MM.1S (cell line): ENCODE measurements around the gene CD276.

Experiments
- DNase-seq: peaks from one replicate; pipeline ENCODE4 v3.0.0-alpha.2; 2015
- H2AFZ ChIP-seq: fragments of 300-600 bp; sonication (generic); 2 replicates; pipeline ENCODE4 v1.6.0; 2016; ENCODE audit warnings: antibody characterized with exemption, low read length
- H3F3A ChIP-seq: fragments of 300-600 bp; sonication (generic); 2 replicates; pipeline ENCODE4 v1.6.1; 2016; ENCODE audit warnings: mild to moderate bottlenecking, antibody characterized with exemption, low read length, moderate library complexity, mixed read lengths; ENCODE audit not compliant: insufficient read depth
- H3K27ac ChIP-seq: fragments of 300-600 bp; sonication (generic); 2 replicates; pipeline ENCODE4 v1.5.1; 2016; ENCODE audit warnings: mild to moderate bottlenecking, low read length
- H3K27me3 ChIP-seq: fragments of 300-600 bp; sonication (generic); replicated peaks from 2 replicates; pipeline ENCODE4 v1.6.0; 2016; ENCODE audit warnings: low read length; ENCODE audit not compliant: insufficient read depth
- H3K36me3 ChIP-seq: fragments of 300-600 bp; sonication (generic); replicated peaks from 2 replicates; pipeline ENCODE4 v1.6.1; 2016; ENCODE audit warnings: mild to moderate bottlenecking, low read length, mixed read lengths; ENCODE audit not compliant: insufficient read depth
- H3K4me1 ChIP-seq: fragments of 300-600 bp; sonication (generic); 2 replicates; pipeline ENCODE4 v1.6.1; 2016; ENCODE audit warnings: low read length, mixed read lengths
- H3K4me2 ChIP-seq: fragments of 300-600 bp; sonication (generic); 2 replicates; pipeline ENCODE4 v1.6.0; 2016; ENCODE audit warnings: low read depth, low read length
- H3K4me3 ChIP-seq: fragments of 300-600 bp; sonication (generic); 2 replicates; pipeline ENCODE4 v1.5.1; 2016; ENCODE audit warnings: low read length, mixed read lengths
- H3K79me2 ChIP-seq: fragments of 300-600 bp; sonication (generic); 2 replicates; pipeline ENCODE4 v1.6.1; 2016; ENCODE audit warnings: mixed run types, low read length, mixed read lengths
- H3K9ac ChIP-seq: fragments of 300-600 bp; sonication (generic); 2 replicates; pipeline ENCODE4 v1.6.1; 2016; ENCODE audit warnings: low read length, mixed read lengths
- H3K9me2 ChIP-seq: fragments of 300-600 bp; sonication (generic); replicated peaks from 2 replicates; pipeline ENCODE4 v1.6.1; 2016; ENCODE audit warnings: mild to moderate bottlenecking, low read length, mixed read lengths; ENCODE audit not compliant: insufficient read depth
- H3K9me3 ChIP-seq: fragments of 300-600 bp; sonication (generic); replicated peaks from 2 replicates; pipeline ENCODE4 v1.6.1; 2016; ENCODE audit warnings: mild to moderate bottlenecking, low read length, mixed read lengths; ENCODE audit not compliant: insufficient read depth
- H4K20me1 ChIP-seq: fragments of 300-600 bp; sonication (generic); 2 replicates; pipeline ENCODE4 v1.6.1; 2016; ENCODE audit warnings: mild to moderate bottlenecking, low read length, moderate library complexity, mixed read lengths; ENCODE audit not compliant: insufficient read depth
- EZH2 ChIP-seq: fragments of 300-600 bp; sonication (generic); optimal IDR thresholded peaks from 2 replicates; pipeline ENCODE3; 2017; ENCODE audit warnings: low read depth, mild to moderate bottlenecking, antibody characterized with exemption, low read length, mixed read lengths
- EZH2phosphoT487 ChIP-seq: fragments of 300-600 bp; sonication (generic); IDR thresholded peaks from 2 replicates; pipeline ENCODE4 v1.6.1; 2018; ENCODE audit warnings: antibody characterized with exemption, low read length
- TF ChIP-seq, protein P1 (sequence below): fragments of 300-600 bp; sonication (generic); IDR thresholded peaks from 2 replicates; pipeline ENCODE4 v1.5.1; 2016; ENCODE audit warnings: antibody characterized with exemption, low read length, mixed read lengths

The CD276 gene

DNA sequence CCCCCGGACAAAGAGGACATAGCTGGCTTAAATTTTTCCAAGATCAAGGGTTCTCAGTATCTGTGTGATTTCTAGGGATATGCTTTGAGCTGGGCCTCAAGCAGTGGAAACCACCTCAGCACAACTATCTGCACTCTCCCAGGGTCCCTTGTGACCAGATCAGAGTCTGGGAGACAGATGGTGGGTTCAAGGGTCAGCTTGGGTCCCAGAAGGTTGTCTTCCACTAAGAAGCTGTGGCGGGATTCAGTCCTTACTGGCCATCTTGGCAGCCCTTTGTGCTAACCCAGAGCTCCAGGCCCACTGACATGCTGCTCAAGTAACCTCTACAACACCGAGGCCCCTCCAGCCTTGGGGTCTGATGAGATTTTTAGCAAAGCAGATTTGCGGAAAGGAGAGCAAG lies 66.3 kb downstream of the CD276 start:
- no peak overlapping the region for H3K4me2 ChIP-seq
- H4K20me1 ChIP-seq: no peaks in the 10 kb centered on the region
- no peaks in the 10 kb centered on the region for H3K36me3 ChIP-seq
- H3K4me1 ChIP-seq: no peaks in the 10 kb centered on the region
- peaks cover 84% of the 10 kb centered on the region for H3K27me3 ChIP-seq
- no peak overlapping the region for H2AFZ ChIP-seq
- no peak for DNase-seq
- TF ChIP-seq, protein P1, sequence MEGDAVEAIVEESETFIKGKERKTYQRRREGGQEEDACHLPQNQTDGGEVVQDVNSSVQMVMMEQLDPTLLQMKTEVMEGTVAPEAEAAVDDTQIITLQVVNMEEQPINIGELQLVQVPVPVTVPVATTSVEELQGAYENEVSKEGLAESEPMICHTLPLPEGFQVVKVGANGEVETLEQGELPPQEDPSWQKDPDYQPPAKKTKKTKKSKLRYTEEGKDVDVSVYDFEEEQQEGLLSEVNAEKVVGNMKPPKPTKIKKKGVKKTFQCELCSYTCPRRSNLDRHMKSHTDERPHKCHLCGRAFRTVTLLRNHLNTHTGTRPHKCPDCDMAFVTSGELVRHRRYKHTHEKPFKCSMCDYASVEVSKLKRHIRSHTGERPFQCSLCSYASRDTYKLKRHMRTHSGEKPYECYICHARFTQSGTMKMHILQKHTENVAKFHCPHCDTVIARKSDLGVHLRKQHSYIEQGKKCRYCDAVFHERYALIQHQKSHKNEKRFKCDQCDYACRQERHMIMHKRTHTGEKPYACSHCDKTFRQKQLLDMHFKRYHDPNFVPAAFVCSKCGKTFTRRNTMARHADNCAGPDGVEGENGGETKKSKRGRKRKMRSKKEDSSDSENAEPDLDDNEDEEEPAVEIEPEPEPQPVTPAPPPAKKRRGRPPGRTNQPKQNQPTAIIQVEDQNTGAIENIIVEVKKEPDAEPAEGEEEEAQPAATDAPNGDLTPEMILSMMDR: no peak
- TF ChIP-seq EZH2: no peak
- TF ChIP-seq EZH2phosphoT487: no peak
- no peaks in the 10 kb centered on the region for H3K79me2 ChIP-seq
- H3K27ac ChIP-seq: no peak overlapping the region
- no peak overlapping the region for H3K4me3 ChIP-seq
- H3K9ac ChIP-seq: no peak overlapping the region
- H3F3A ChIP-seq: no peaks in the 10 kb centered on the region
- no peaks in the 10 kb centered on the region for H3K9me3 ChIP-seq
- H3K9me2 ChIP-seq: no peaks in the 10 kb centered on the region

DNA sequence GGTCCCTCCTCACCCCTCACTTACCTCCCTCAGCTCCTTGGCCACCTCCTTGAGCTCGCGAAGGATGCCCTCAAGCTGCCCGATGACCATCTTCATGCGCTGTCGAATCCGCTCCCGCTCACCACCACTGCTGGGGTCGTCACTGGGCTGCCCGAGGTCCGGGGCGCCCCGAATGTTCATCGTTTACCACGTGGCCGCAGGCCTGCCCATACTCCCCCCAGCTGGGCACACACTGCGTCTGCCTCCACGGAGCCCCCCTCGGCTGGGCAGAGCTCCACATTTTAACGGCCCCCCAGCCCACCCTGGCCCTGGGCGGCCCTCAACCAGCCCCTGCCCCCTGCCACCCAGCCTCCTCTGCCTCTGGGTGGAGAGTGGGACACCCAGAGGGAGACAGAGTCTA lies 66.8 kb downstream of the CD276 start:
- no peaks in the 10 kb centered on the region for H4K20me1 ChIP-seq
- H3F3A ChIP-seq: no peaks in the 10 kb centered on the region
- H3K36me3 ChIP-seq: no peaks in the 10 kb centered on the region
- H3K9me2 ChIP-seq: no peaks in the 10 kb centered on the region
- no peak overlapping the region for H3K9ac ChIP-seq
- H3K9me3 ChIP-seq: no peaks in the 10 kb centered on the region
- H3K27me3 ChIP-seq: peaks cover 89% of the 10 kb centered on the region
- no peak for DNase-seq
- no peak overlapping the region for H3K4me2 ChIP-seq
- TF ChIP-seq, protein P1: no peak
- no peak for TF ChIP-seq EZH2phosphoT487
- no peak for TF ChIP-seq EZH2
- H3K79me2 ChIP-seq: no peaks in the 10 kb centered on the region
- no peak overlapping the region for H2AFZ ChIP-seq
- no peak overlapping the region for H3K4me3 ChIP-seq
- no peaks in the 10 kb centered on the region for H3K4me1 ChIP-seq
- H3K27ac ChIP-seq: no peak overlapping the region

DNA sequence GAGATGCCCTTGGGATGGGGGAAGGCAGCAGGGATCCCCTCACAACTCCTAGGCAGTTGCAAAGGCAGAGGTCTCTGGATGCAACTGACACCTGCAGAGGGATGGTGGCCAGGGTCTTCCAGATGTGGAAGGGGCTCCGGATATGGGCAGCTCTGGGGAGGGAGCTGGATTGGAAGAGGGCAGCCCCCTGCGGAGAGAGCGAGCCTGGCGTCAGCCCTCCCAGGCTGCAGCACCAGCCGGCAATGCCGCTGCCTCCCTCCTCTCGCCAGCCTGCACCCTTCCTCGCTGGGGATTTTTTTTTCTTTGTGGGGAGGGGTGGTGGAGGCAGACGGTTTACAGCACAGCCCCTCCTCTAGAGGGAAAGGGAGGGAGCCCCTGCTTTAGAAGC lies 67.3 kb downstream of the CD276 start:
- Histone ChIP-seq H3K9me3 (no peaks in the 10 kb centered on the region), H3K9ac (no peak overlapping the region), H3K27me3 (peaks cover 89% of the 10 kb centered on the region), H3K27ac (no peak overlapping the region), H3K9me2 (no peaks in the 10 kb centered on the region), H3F3A (no peaks in the 10 kb centered on the region), H2AFZ (no peak overlapping the region), H3K4me3 (no peak overlapping the region), H3K4me2 (no peak overlapping the region), H3K4me1 (no peaks in the 10 kb centered on the region), H3K36me3 (no peaks in the 10 kb centered on the region), H4K20me1 (no peaks in the 10 kb centered on the region), H3K79me2 (no peaks in the 10 kb centered on the region)
- TF ChIP-seq, protein P1: no peak
- TF ChIP-seq EZH2 (no peak), EZH2phosphoT487 (no peak)
- no peak for DNase-seq
